Astrocyte (in vitro differentiated cells and primary cell): ENCODE data around the gene PUDP. TPM values are rescaled to one million over a fixed set of nuclear protein-coding genes. Genes with fewer than 3 reads are reported as not detected.
"Not testable (repeated sequence)": the region's sequence is repeated elsewhere in the genome, so short reads cannot be mapped to it uniquely, and the experiment has no call there.

ENCODE experiments used
- DNase-seq: peaks from one replicate; pipeline ENCODE4 v3.0.0-alpha.2; 2010; ENCODE audit warnings: low read depth
- FAIRE-seq: peaks from 2 replicates; lab custom pipeline; 2011; peaks lifted over from hg19 to GRCh38; lab: Jason Lieb, UNC
- H2AFZ ChIP-seq: 2 replicates; pipeline ENCODE4 v1.6.0; 2012; ENCODE audit warnings: low read depth, low read length, inconsistent platforms
- H3K27ac ChIP-seq: 2 replicates; pipeline ENCODE4 v1.5.1; 2011; ENCODE audit warnings: low read depth, low read length, inconsistent platforms
- H3K27me3 ChIP-seq: 2 replicates; pipeline ENCODE4 v1.6.0; 2011; ENCODE audit warnings: low read length, inconsistent platforms; ENCODE audit not compliant: insufficient read depth
- H3K36me3 ChIP-seq: 2 replicates; pipeline ENCODE4 v1.5.1; 2011; ENCODE audit warnings: low read length, inconsistent platforms; ENCODE audit not compliant: insufficient read depth
- H3K4me1 ChIP-seq: 2 replicates; pipeline ENCODE4 v1.5.1; 2011; ENCODE audit warnings: low read length, inconsistent platforms; ENCODE audit not compliant: insufficient read depth
- H3K4me2 ChIP-seq: 2 replicates; pipeline ENCODE4 v1.6.0; 2012; ENCODE audit warnings: low read length, inconsistent platforms
- H3K4me3 ChIP-seq: 2 replicates; pipeline ENCODE4 v1.5.1; 2011; ENCODE audit warnings: low read depth, mild to moderate bottlenecking, low read length, inconsistent platforms; ENCODE audit not compliant: insufficient read depth
- H3K79me2 ChIP-seq: 2 replicates; pipeline ENCODE4 v1.6.0; 2012; ENCODE audit warnings: mild to moderate bottlenecking, low read length, inconsistent platforms; ENCODE audit not compliant: insufficient read depth
- H3K9ac ChIP-seq: 2 replicates; pipeline ENCODE4 v1.6.0; 2012; ENCODE audit warnings: mild to moderate bottlenecking, low read length, inconsistent platforms
- H3K9me3 ChIP-seq: 2 replicates; pipeline ENCODE4 v1.5.1; 2012; ENCODE audit warnings: low read depth, mild to moderate bottlenecking, low read length, inconsistent platforms; ENCODE audit not compliant: insufficient read depth
- H4K20me1 ChIP-seq: 2 replicates; pipeline ENCODE4 v1.6.0; 2012; ENCODE audit warnings: low read length, inconsistent platforms; ENCODE audit not compliant: insufficient read depth
- H3K27ac Mint-ChIP-seq: one replicate; pipeline ENCODE4 v1.8.0; 2021; ENCODE audit warnings: mild to moderate bottlenecking, mixed read lengths; ENCODE audit not compliant: unreplicated experiment
- H3K27me3 Mint-ChIP-seq: one replicate; pipeline ENCODE4 v1.8.0; 2021; ENCODE audit warnings: low read depth, mixed read lengths; ENCODE audit not compliant: unreplicated experiment
- H3K36me3 Mint-ChIP-seq: one replicate; pipeline ENCODE4 v1.8.0; 2021; ENCODE audit warnings: low read depth, mixed read lengths; ENCODE audit not compliant: unreplicated experiment
- H3K4me1 Mint-ChIP-seq: one replicate; pipeline ENCODE4 v1.8.0; 2021; ENCODE audit warnings: low read depth, mixed read lengths; ENCODE audit not compliant: unreplicated experiment
- H3K4me3 Mint-ChIP-seq: one replicate; pipeline ENCODE4 v1.8.0; 2021; ENCODE audit warnings: mild to moderate bottlenecking, moderate library complexity, mixed read lengths; ENCODE audit not compliant: unreplicated experiment
- H3K9me3 Mint-ChIP-seq: one replicate; pipeline ENCODE4 v1.8.0; 2021; ENCODE audit warnings: mild to moderate bottlenecking, mixed read lengths; ENCODE audit not compliant: unreplicated experiment
- EZH2 ChIP-seq: IDR thresholded peaks from 2 replicates; pipeline ENCODE4 v1.6.1; 2012; ENCODE audit warnings: mild to moderate bottlenecking, low read length, inconsistent platforms; ENCODE audit not compliant: insufficient read depth
- total RNA-seq: library from RNA; stranded (reverse); gene quantifications from 2 replicates; pipeline ENCODE4 v1.2.1, GENCODE V29; 2021
- TF ChIP-seq, protein P1 (sequence below): IDR thresholded peaks from 2 replicates; pipeline ENCODE4 v1.5.1; 2011; ENCODE audit warnings: low read depth, mild to moderate bottlenecking, inconsistent platforms, low read length, moderate library complexity; ENCODE audit not compliant: insufficient read depth

PUDP gene
- total RNA-seq, 1 donor from 2014 or later, result 21.8 TPM

DNA sequence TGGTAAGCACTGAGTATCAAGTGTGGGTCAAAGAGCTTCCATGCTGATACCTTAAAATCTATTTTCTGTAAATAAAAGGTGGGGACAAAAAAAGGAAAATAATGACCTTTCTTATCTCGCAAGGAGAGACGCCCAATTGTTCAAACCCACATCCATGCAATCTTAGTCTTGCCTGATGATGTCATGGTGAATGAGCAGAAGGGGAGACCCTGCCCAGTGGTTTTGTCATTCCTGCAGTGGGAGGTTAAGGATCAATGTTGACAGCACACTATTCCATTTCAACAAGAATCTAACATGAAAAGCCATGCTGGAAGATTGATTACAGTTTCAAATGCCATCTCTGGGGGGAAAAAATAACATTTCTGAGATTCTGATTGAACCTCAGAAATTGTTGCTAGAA, 40.7 kb upstream of the PUDP start:
- Histone ChIP-seq H4K20me1 (no peaks in the 10 kb centered on the region), H3K27me3 (no peaks in the 10 kb centered on the region), H3K79me2 (no peaks in the 10 kb centered on the region), H3K36me3 (no peaks in the 10 kb centered on the region), H2AFZ (no peak overlapping the region), H3K4me2 (no peak overlapping the region), H3K9me3 (no peaks in the 10 kb centered on the region), H3K27ac (no peak overlapping the region), H3K4me3 (no peak overlapping the region), H3K9ac (no peak overlapping the region), H3K4me1 (no peaks in the 10 kb centered on the region)
- DNase-seq, result no peak
- Mint-ChIP-seq H3K27me3 (no peaks in the 10 kb centered on the region), H3K4me1 (peaks cover 4% of the 10 kb centered on the region), H3K36me3 (no peaks in the 10 kb centered on the region), H3K9me3 (no peaks in the 10 kb centered on the region), H3K4me3 (no peak overlapping the region), H3K27ac (no peak overlapping the region)
- peak; percentile 72 for FAIRE-seq
- TF ChIP-seq EZH2, result no peak
- TF ChIP-seq, protein P1, sequence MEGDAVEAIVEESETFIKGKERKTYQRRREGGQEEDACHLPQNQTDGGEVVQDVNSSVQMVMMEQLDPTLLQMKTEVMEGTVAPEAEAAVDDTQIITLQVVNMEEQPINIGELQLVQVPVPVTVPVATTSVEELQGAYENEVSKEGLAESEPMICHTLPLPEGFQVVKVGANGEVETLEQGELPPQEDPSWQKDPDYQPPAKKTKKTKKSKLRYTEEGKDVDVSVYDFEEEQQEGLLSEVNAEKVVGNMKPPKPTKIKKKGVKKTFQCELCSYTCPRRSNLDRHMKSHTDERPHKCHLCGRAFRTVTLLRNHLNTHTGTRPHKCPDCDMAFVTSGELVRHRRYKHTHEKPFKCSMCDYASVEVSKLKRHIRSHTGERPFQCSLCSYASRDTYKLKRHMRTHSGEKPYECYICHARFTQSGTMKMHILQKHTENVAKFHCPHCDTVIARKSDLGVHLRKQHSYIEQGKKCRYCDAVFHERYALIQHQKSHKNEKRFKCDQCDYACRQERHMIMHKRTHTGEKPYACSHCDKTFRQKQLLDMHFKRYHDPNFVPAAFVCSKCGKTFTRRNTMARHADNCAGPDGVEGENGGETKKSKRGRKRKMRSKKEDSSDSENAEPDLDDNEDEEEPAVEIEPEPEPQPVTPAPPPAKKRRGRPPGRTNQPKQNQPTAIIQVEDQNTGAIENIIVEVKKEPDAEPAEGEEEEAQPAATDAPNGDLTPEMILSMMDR, result no peak

DNA sequence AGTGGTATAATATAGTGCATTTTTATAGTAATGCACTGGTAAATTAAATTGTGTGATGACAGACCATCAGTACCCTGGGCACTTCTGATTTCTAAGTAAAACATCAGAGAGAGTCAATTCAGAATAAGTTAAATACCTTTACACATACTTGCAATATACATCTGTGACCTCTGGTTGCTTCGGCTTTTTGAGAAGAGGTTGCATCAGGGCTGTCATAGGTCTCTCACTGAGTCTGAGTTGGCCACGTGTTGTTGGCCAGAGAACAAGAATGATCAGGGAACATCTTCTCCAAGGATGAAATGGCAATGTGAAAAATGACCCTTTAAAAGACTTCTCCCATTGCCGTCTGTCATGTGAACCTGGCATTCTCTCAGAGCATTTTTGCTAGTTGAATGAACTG, 36.9 kb upstream of the PUDP start:
- no peaks in the 10 kb centered on the region for H3K27me3 ChIP-seq
- no peak overlapping the region for H3K4me2 ChIP-seq
- H4K20me1 ChIP-seq, result no peaks in the 10 kb centered on the region
- H3K4me3 ChIP-seq, result no peak overlapping the region
- H3K9ac ChIP-seq, result no peak overlapping the region
- Mint-ChIP-seq H3K4me1 (peaks cover 4% of the 10 kb centered on the region), H3K4me3 (no peak overlapping the region), H3K9me3 (no peaks in the 10 kb centered on the region), H3K27me3 (no peaks in the 10 kb centered on the region), H3K36me3 (no peaks in the 10 kb centered on the region), H3K27ac (no peak overlapping the region)
- TF ChIP-seq, protein P1, result no peak
- TF ChIP-seq EZH2, result no peak
- H3K79me2 ChIP-seq, result no peaks in the 10 kb centered on the region
- H3K4me1 ChIP-seq, result no peaks in the 10 kb centered on the region
- no peaks in the 10 kb centered on the region for H3K36me3 ChIP-seq
- DNase-seq (no peak), FAIRE-seq (peak; percentile 76)
- H2AFZ ChIP-seq, result no peak overlapping the region
- H3K27ac ChIP-seq, result no peak overlapping the region
- no peaks in the 10 kb centered on the region for H3K9me3 ChIP-seq

DNA sequence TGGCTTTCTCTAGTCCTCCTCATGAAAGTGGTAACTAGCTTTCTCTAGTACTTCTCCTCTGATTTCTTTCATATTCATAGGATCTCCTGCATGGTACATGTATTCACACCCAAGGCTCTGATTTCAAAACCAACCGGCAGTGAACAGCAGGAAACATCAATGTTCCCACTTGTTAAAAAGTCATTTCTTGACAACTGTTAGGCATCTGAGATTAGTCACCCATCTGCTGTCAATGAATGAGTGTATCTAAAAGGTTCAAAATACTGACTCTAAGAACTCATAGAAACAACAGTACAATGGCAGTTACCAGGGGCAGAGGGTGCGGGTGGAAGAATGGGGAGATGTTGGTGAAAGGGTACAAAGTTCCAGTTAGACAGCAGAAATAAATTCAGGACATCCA, 31.5 kb upstream of the PUDP start:
- Mint-ChIP-seq H3K9me3 (no peaks in the 10 kb centered on the region), H3K4me3 (no peak overlapping the region), H3K36me3 (no peaks in the 10 kb centered on the region), H3K27ac (no peak overlapping the region), H3K4me1 (no peaks in the 10 kb centered on the region), H3K27me3 (peaks cover 2% of the 10 kb centered on the region)
- Histone ChIP-seq H4K20me1 (no peaks in the 10 kb centered on the region), H3K36me3 (no peaks in the 10 kb centered on the region), H3K9ac (no peak overlapping the region), H3K4me3 (no peak overlapping the region), H3K4me1 (no peaks in the 10 kb centered on the region), H3K27ac (no peak overlapping the region), H3K27me3 (no peaks in the 10 kb centered on the region), H3K79me2 (no peaks in the 10 kb centered on the region), H3K4me2 (no peak overlapping the region), H3K9me3 (no peaks in the 10 kb centered on the region), H2AFZ (no peak overlapping the region)
- TF ChIP-seq, protein P1, result no peak
- no peak for TF ChIP-seq EZH2
- FAIRE-seq (no peak), DNase-seq (no peak)

DNA sequence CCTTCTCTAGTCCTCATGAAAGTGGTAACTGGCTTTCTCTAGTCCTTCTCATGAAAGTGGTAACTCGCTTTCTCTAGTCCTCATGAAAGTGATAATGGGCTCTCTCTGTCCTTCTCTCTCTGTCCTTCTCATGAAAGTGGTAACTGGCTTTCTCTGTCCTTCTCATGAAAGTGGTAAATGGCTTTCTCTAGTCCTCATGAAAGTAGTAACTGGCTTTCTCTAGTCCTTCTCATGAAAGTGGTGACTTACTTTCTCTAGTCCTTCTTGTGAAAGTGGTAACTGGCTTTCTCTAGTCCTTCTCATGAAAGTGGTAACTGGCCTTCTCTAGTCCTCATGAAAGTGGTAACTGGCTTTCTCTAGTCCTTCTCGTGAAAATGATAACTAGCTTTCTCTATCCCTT, 30.9 kb upstream of the PUDP start:
- H3K27me3 Mint-ChIP-seq, FAIRE-seq, H3K4me3 ChIP-seq, H3K4me3 Mint-ChIP-seq, H3K9me3 Mint-ChIP-seq, H2AFZ ChIP-seq, H3K36me3 ChIP-seq, H3K4me1 ChIP-seq, H3K9me3 ChIP-seq, H3K27me3 ChIP-seq, DNase-seq, H3K4me1 Mint-ChIP-seq, H4K20me1 ChIP-seq, H3K9ac ChIP-seq, H3K36me3 Mint-ChIP-seq, H3K27ac Mint-ChIP-seq, H3K79me2 ChIP-seq, H3K27ac ChIP-seq, H3K4me2 ChIP-seq: not testable (repeated sequence)
